HEK293T (cell line): Measurements from ENCODE around the gene SUMF2.
"Not testable (repeated sequence)": the region's sequence is repeated elsewhere in the genome, so short reads cannot be mapped to it uniquely, and the experiment has no call there.

Experiments
- CTCF ChIA-PET: fragments of 350-600 bp; formaldehyde crosslinking; extraction: SDS; loops from one replicate; lab custom pipeline; 2021; ENCODE audit warnings: antibody characterized with exemption, inconsistent platforms; lab: Yijun Ruan, JAX
- POLR2A ChIA-PET: fragments of 350-600 bp; formaldehyde crosslinking; extraction: SDS; loops from one replicate; lab custom pipeline; 2020; ENCODE audit warnings: antibody characterized with exemption, inconsistent platforms; lab: Yijun Ruan, JAX
- DNase-seq: peaks from one replicate; pipeline ENCODE4 v3.0.0; 2012; ENCODE audit warnings: mixed read lengths; ENCODE audit errors: extremely low spot score
- ARNT ChIP-seq: fragments of 450-650 bp; IDR thresholded peaks from 2 replicates; pipeline ENCODE4 v1.6.1; 2017; ENCODE audit warnings: mild to moderate bottlenecking
- BHLHE40 ChIP-seq: fragments of 450-650 bp; IDR thresholded peaks from 2 replicates; pipeline ENCODE4 v1.6.1; 2016; ENCODE audit warnings: mild to moderate bottlenecking, moderate library complexity, borderline replicate concordance
- CTBP1 ChIP-seq: fragments of 450-650 bp; IDR thresholded peaks from 2 replicates; pipeline ENCODE4 v1.6.1; 2016; ENCODE audit warnings: borderline replicate concordance
- ELF4 ChIP-seq: fragments of 450-650 bp; IDR thresholded peaks from 2 replicates; pipeline ENCODE4 v1.6.1; 2017; ENCODE audit warnings: antibody characterized with exemption
- FOXA1 ChIP-seq: fragments of 450-650 bp; IDR thresholded peaks from 2 replicates; pipeline ENCODE4 v1.6.1; 2016; ENCODE audit warnings: mild to moderate bottlenecking
- FOXK2 ChIP-seq: fragments of 450-650 bp; IDR thresholded peaks from 2 replicates; pipeline ENCODE4 v1.6.1; 2016; ENCODE audit warnings: mild to moderate bottlenecking
- FOXM1 ChIP-seq: fragments of 450-650 bp; IDR thresholded peaks from 2 replicates; pipeline ENCODE4 v1.6.1; 2017; ENCODE audit warnings: mild to moderate bottlenecking, borderline replicate concordance
- HDGF ChIP-seq: fragments of 450-650 bp; IDR thresholded peaks from 2 replicates; pipeline ENCODE4 v1.6.1; 2017; ENCODE audit warnings: antibody characterized with exemption, borderline replicate concordance
- L3MBTL2 ChIP-seq: fragments of 450-650 bp; conservative IDR thresholded peaks from 2 replicates; pipeline ENCODE4 v1.6.1; 2016; ENCODE audit warnings: mild to moderate bottlenecking
- LEF1 ChIP-seq: fragments of 450-650 bp; IDR thresholded peaks from 2 replicates; pipeline ENCODE4 v1.6.1; 2017; ENCODE audit warnings: mild to moderate bottlenecking, borderline replicate concordance
- NFRKB ChIP-seq: fragments of 450-650 bp; IDR thresholded peaks from 2 replicates; pipeline ENCODE4 v1.6.1; 2016; ENCODE audit warnings: mild to moderate bottlenecking, moderate library complexity
- SP1 ChIP-seq: fragments of 450-650 bp; IDR thresholded peaks from 2 replicates; pipeline ENCODE4 v1.6.1; 2017
- SUZ12 ChIP-seq: fragments of 450-650 bp; IDR thresholded peaks from 2 replicates; pipeline ENCODE4 v1.6.1; 2016; ENCODE audit warnings: mild to moderate bottlenecking
- TARDBP ChIP-seq: fragments of 450-650 bp; IDR thresholded peaks from 2 replicates; pipeline ENCODE4 v1.6.1; 2016
- ZNF384 ChIP-seq: fragments of 450-650 bp; IDR thresholded peaks from 2 replicates; pipeline ENCODE4 v1.6.1; 2016
- TF ChIP-seq, protein P1 (sequence below): fragments of 450-650 bp; IDR thresholded peaks from 2 replicates; pipeline ENCODE4 v1.6.1; 2016

Gene SUMF2

DNA sequence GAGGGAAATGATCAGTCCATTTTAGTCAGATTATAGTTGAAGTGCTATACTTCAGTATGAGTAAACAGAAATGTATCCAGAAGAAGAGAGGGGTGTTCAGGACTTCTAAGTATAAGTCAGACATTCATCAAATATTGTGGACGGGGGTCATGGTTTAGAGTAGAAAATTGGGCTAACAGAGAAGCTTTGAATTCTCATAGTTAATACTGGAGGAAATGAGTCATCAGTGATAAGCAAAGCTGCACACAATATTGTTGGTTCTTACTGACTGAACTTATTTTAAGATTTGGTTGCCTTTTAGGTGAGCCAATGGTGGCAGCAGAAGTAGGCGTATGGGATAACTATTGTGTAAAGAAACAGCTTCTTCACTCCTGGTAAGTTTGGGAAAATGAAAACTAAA is 1.7 kb upstream of the SUMF2 start:
- POLR2A ChIA-PET, result interaction anchor here (1.2 to 7.8 kb wide), 2 partner anchors 8 to 11 kb away, joined by 5 to 79 read pairs; partner anchors contain the start of genes CCT6A and PSPH
- no peak for TF ChIP-seq NFRKB
- no peak for TF ChIP-seq FOXA1
- TF ChIP-seq FOXK2, result no peak
- TF ChIP-seq L3MBTL2, result no peak
- TF ChIP-seq SUZ12, result no peak
- no peak for TF ChIP-seq LEF1
- TF ChIP-seq ARNT, result no peak
- TF ChIP-seq, protein P1, sequence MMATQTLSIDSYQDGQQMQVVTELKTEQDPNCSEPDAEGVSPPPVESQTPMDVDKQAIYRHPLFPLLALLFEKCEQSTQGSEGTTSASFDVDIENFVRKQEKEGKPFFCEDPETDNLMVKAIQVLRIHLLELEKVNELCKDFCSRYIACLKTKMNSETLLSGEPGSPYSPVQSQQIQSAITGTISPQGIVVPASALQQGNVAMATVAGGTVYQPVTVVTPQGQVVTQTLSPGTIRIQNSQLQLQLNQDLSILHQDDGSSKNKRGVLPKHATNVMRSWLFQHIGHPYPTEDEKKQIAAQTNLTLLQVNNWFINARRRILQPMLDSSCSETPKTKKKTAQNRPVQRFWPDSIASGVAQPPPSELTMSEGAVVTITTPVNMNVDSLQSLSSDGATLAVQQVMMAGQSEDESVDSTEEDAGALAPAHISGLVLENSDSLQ, result no peak
- TF ChIP-seq SP1, result no peak
- TF ChIP-seq TARDBP, result no peak
- TF ChIP-seq FOXM1, result no peak
- TF ChIP-seq BHLHE40, result no peak
- CTCF ChIA-PET, result interaction anchor here (1.0 kb wide), 1 partner anchor 11 kb away, joined by 3 read pairs; the partner anchor contains the start of genes CCT6A and PSPH
- no peak for DNase-seq

GRCh38 chr7:56063500-56063881 is 595 bp upstream of the SUMF2 start:
- no peak for DNase-seq
- ChIA-PET CTCF (interaction anchor here (1.0 kb wide), 1 partner anchor 11 kb away, joined by 3 read pairs; no protein-coding TSS in a partner anchor), POLR2A (interaction anchor here (0.7 to 7.8 kb wide), 6 partner anchors 9 to 107 kb away, joined by 3 to 79 read pairs (median 5); partner anchors contain the start of genes CCT6A and PSPH)
- TF ChIP-seq L3MBTL2 (0 out of 2 replicates have a peak, but pooled peaks have one; percentile 10), ZNF384 (no peak)

- not testable (repeated sequence) for DNase-seq
- ChIA-PET POLR2A (interaction anchor here (1.4 to 7.8 kb wide), 3 partner anchors 15 to 40 kb away, joined by 4 to 79 read pairs (median 6); partner anchors contain the start of genes CCT6A, CHCHD2 and PSPH), CTCF (interaction anchor here (1.9 kb wide), 1 partner anchor 8 kb away, joined by 10 read pairs; no protein-coding TSS in a partner anchor)
These were observed 2.3 kb downstream of the SUMF2 start for GRCh38 chr7:56066376-56066775.

DNA sequence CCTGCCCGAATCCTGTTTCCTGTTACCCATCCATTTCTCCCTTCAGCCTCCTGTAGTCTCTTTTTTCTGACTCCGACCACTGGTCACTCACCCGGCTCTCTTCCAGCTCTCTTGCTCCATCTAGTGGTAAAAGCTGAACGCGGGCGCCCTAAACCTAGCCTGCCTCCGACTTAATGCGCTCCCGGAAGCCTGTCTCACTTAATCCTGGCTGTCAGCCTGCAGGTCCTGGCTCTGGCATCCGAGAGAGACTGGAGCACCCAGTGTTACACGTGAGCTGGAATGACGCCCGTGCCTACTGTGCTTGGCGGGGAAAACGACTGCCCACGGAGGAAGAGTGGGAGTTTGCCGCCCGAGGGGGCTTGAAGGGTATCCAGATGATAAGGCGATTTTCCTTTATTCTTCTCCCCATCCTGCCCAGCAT is 10.3 kb downstream of the SUMF2 start:
- ChIA-PET POLR2A (interaction anchor here (1.5 kb wide), 1 partner anchor 23 kb away, joined by 4 read pairs; the partner anchor contains the start of genes CCT6A and PSPH), CTCF (interaction anchor here (1.0 to 1.2 kb wide), 3 partner anchors 9 to 73 kb away, joined by 3 to 10 read pairs (median 3); no protein-coding TSS in a partner anchor)
- no peak for TF ChIP-seq L3MBTL2
- TF ChIP-seq BHLHE40, result no peak
- no peak for TF ChIP-seq NFRKB
- TF ChIP-seq, protein P1, result 0 out of 2 replicates have a peak, but pooled peaks have one; percentile 21
- TF ChIP-seq ZNF384, result no peak
- no peak for TF ChIP-seq FOXM1
- no peak for TF ChIP-seq HDGF
- DNase-seq, result peak; percentile 83

- TF ChIP-seq SP1 (no peak), LEF1 (no peak), ZNF384 (no peak), FOXK2 (no peak), ELF4 (no peak), BHLHE40 (no peak), HDGF (no peak), L3MBTL2 (no peak), ARNT (no peak), CTBP1 (no peak), FOXM1 (no peak), SUZ12 (no peak), NFRKB (no peak), TARDBP (no peak)
- no peak for DNase-seq
- CTCF ChIA-PET, result no interaction called here
- POLR2A ChIA-PET, result interaction anchor here (1.1 kb wide), 1 partner anchor 26 kb away, joined by 3 read pairs; the partner anchor contains the start of genes CCT6A and PSPH
These were observed 13.6 kb downstream of the SUMF2 start for GRCh38 chr7:56077681-56078080.

DNA sequence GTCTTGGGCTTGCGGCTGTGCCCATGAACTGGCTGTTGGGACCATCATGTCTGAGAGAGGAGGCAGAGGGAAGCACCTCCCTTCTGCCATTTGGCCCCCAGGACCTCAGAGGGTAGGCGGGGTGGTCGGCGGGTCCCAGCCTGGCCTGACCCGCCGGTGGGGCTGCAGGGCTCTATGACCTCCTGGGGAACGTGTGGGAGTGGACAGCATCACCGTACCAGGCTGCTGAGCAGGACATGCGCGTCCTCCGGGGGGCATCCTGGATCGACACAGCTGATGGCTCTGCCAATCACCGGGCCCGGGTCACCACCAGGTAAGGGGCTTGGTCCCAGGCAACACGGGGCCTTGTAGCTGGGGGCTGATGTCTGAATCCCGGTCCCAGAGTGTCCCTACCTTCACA is 14.1 kb downstream of the SUMF2 start:
- TF ChIP-seq BHLHE40, result no peak
- TF ChIP-seq ZNF384, result no peak
- no peak for TF ChIP-seq SP1
- TF ChIP-seq NFRKB, result no peak
- TF ChIP-seq L3MBTL2, result no peak
- DNase-seq, result no peak
- CTCF ChIA-PET, result no interaction called here
- POLR2A ChIA-PET, result interaction anchor here (1.1 kb wide), 1 partner anchor 27 kb away, joined by 3 read pairs; the partner anchor contains the start of genes CCT6A and PSPH

DNA sequence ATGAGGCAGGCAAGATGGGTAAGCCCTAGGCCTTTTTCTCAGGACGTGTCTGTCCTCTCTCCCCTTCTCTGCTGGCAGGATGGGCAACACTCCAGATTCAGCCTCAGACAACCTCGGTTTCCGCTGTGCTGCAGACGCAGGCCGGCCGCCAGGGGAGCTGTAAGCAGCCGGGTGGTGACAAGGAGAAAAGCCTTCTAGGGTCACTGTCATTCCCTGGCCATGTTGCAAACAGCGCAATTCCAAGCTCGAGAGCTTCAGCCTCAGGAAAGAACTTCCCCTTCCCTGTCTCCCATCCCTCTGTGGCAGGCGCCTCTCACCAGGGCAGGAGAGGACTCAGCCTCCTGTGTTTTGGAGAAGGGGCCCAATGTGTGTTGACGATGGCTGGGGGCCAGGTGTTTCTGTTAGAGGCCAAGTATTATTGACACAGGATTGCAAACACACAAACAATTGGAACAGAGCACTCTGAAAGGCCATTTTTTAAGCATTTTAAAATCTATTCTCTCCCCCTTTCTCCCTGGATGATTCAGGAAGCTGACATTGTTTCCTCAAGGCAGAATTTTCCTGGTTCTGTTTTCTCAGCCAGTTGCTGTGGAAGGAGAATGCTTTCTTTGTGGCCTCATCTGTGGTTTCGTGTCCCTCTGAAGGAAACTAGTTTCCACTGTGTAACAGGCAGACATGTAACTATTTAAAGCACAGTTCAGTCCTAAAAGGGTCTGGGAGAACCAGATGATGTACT is 15.5 kb downstream of the SUMF2 start:
- TF ChIP-seq ARNT, result no peak
- no peak for TF ChIP-seq FOXK2
- TF ChIP-seq BHLHE40, result no peak
- TF ChIP-seq SUZ12, result no peak
- no peak for TF ChIP-seq SP1
- TF ChIP-seq ZNF384, result no peak
- no peak for DNase-seq
- CTCF ChIA-PET, result no interaction called here
- POLR2A ChIA-PET, result no interaction called here

DNA sequence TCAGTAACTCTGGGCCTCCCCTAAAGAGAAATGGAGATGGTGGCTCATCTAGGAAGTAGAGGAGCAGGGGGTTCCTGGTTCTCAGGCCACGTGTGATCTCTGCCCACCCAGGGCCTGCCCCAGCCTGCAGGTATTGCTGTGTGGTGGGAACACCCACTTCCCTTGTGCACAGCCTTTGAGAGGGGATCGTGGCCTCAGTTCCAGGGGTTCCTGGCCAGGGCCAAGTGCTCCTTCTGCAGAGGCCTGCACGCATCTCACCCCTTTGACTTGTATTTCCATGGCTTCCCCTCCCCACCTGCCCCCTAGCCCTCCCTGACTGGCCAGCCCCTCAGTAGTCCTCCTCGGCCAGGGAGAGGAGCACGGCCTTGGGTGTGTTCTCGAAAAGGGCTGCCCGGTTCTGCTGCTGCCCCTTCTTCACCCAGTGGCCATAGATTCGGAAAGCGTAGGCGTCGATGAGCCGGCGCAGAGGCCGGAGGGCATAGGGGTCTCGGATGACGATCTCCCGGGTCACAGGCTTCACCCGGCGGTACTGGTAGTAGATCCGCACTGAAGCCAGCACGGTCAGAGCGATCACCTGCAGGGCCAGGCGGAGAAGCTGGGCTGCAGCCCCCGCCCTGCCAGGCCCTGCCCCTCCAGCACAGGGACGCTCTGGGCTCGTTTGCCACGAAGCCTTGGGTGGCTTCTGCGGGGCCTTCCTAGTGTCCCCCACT is 16.8 kb downstream of the SUMF2 start:
- DNase-seq, CTCF ChIA-PET, POLR2A ChIA-PET: not testable (repeated sequence)
